GM23338 (cell line): ENCODE data around the gene ADGRD1. TPM values are rescaled to one million over a fixed set of nuclear protein-coding genes. Genes with fewer than 3 reads are reported as not detected.

Source experiments
- ATAC-seq: fragments of 200-7000 bp; cut with Tn5 transposase; 3 replicates; pipeline ENCODE4 v1.9.1; 2020
- DNase-seq: peaks from one replicate; pipeline ENCODE4 v3.0.0-alpha.2; 2015; ENCODE audit warnings: low spot score
- H2AFZ ChIP-seq: fragments of 200-600 bp; sonication (generic); 2 replicates; pipeline ENCODE4 v1.8.0; 2016; ENCODE audit warnings: antibody characterized with exemption, mild to moderate bottlenecking, moderate library complexity
- H3F3A ChIP-seq: fragments of 200-600 bp; sonication (generic); replicated peaks from 2 replicates; pipeline ENCODE4 v1.8.0; 2017; ENCODE audit warnings: antibody characterized with exemption, mixed run types, low read depth
- H3K27ac ChIP-seq: fragments of 200-600 bp; sonication (generic); 2 replicates; pipeline ENCODE4 v1.6.1; 2016; ENCODE audit warnings: low read depth
- H3K27me3 ChIP-seq: fragments of 200-600 bp; sonication (generic); 2 replicates; pipeline ENCODE4 v1.8.0; 2016; ENCODE audit warnings: mild to moderate bottlenecking, mixed run types, moderate library complexity; ENCODE audit not compliant: insufficient read depth
- H3K36me3 ChIP-seq: fragments of 200-600 bp; sonication (generic); 2 replicates; pipeline ENCODE4 v1.8.0; 2016; ENCODE audit warnings: mild to moderate bottlenecking; ENCODE audit not compliant: insufficient read depth
- H3K4me1 ChIP-seq: fragments of 200-600 bp; sonication (generic); 2 replicates; pipeline ENCODE4 v1.8.0; 2016; ENCODE audit warnings: mild to moderate bottlenecking, moderate library complexity; ENCODE audit not compliant: insufficient read depth
- H3K4me2 ChIP-seq: fragments of 200-600 bp; sonication (generic); 2 replicates; pipeline ENCODE4 v1.7.1; 2017; ENCODE audit warnings: mixed run types
- H3K4me3 ChIP-seq: fragments of 200-600 bp; sonication (generic); 2 replicates; pipeline ENCODE4 v1.6.1; 2016; ENCODE audit warnings: mixed run types
- H3K79me2 ChIP-seq: fragments of 200-600 bp; sonication (generic); replicated peaks from 2 replicates; pipeline ENCODE4 v1.8.0; 2017; ENCODE audit warnings: mild to moderate bottlenecking; ENCODE audit not compliant: insufficient read depth
- H3K9me2 ChIP-seq: fragments of 200-600 bp; sonication (generic); 2 replicates; pipeline ENCODE4 v1.8.0; 2017; ENCODE audit not compliant: insufficient read depth
- H4K20me1 ChIP-seq: fragments of 200-600 bp; sonication (generic); replicated peaks from 2 replicates; pipeline ENCODE4 v1.8.0; 2017; ENCODE audit warnings: mild to moderate bottlenecking; ENCODE audit not compliant: insufficient read depth
- H3K27ac Mint-ChIP-seq: 2 replicates; pipeline ENCODE4 v1.8.0; 2020; ENCODE audit warnings: inconsistent platforms, mild to moderate bottlenecking, moderate library complexity, mixed read lengths
- H3K27me3 Mint-ChIP-seq: 3 replicates; pipeline ENCODE4 v1.8.0; 2022; ENCODE audit warnings: low read depth, mild to moderate bottlenecking, moderate library complexity, mixed read lengths, inconsistent platforms; ENCODE audit not compliant: insufficient read depth, poor library complexity
- H3K36me3 Mint-ChIP-seq: 3 replicates; pipeline ENCODE4 v1.8.0; 2021; ENCODE audit warnings: low read depth, mild to moderate bottlenecking, inconsistent platforms, moderate library complexity, mixed read lengths
- H3K4me1 Mint-ChIP-seq: 3 replicates; pipeline ENCODE4 v1.8.0; 2020; ENCODE audit warnings: mild to moderate bottlenecking, inconsistent platforms, mixed read lengths
- H3K4me3 Mint-ChIP-seq: 3 replicates; pipeline ENCODE4 v1.8.0; 2021; ENCODE audit warnings: moderate library complexity, mild to moderate bottlenecking, inconsistent platforms, mixed read lengths
- H3K9me3 Mint-ChIP-seq: 3 replicates; pipeline ENCODE4 v1.8.0; 2020; ENCODE audit warnings: moderate library complexity, mild to moderate bottlenecking, inconsistent platforms, mixed read lengths
- ETS1 ChIP-seq: IDR thresholded peaks from 2 replicates; pipeline ENCODE4 v1.6.1; 2016; ENCODE audit warnings: antibody characterized with exemption
- EZH2 ChIP-seq: fragments of 200-600 bp; sonication (generic); IDR thresholded peaks from one replicate; pipeline ENCODE4 v1.8.0; 2017; ENCODE audit warnings: antibody characterized with exemption, mild to moderate bottlenecking, low read depth; ENCODE audit not compliant: unreplicated experiment
- EZH2phosphoT487 ChIP-seq: fragments of 200-600 bp; sonication (generic); IDR thresholded peaks from one replicate; pipeline ENCODE4 v1.8.1; 2018; ENCODE audit warnings: antibody characterized with exemption; ENCODE audit not compliant: unreplicated experiment
- JUNB ChIP-seq: IDR thresholded peaks from one replicate; pipeline ENCODE4 v1.6.1; 2016; ENCODE audit warnings: antibody characterized with exemption; ENCODE audit not compliant: unreplicated experiment
- POLR2AphosphoS5 ChIP-seq: IDR thresholded peaks from 2 replicates; pipeline ENCODE4 v1.6.1; 2016; ENCODE audit warnings: antibody characterized with exemption, low read depth
- ZNF331 ChIP-seq: fragments of 250-450 bp; sonication (Bioruptor Pico); IDR thresholded peaks from 2 replicates; pipeline ENCODE4 v1.5.0; 2020; ENCODE audit warnings: low read depth, mild to moderate bottlenecking, moderate library complexity
- ZNF462 ChIP-seq: fragments of 250-450 bp; sonication (Bioruptor Pico); IDR thresholded peaks from 2 replicates; pipeline ENCODE4 v1.5.0; 2020; ENCODE audit warnings: mild to moderate bottlenecking, moderate library complexity
- polyA plus RNA-seq: library from polyadenylated mRNA; unstranded; fragments of >200 nt; fragmentation: Nextera tagmentation; extraction: Ambion mirVana; gene quantifications from 2 replicates; pipeline ENCODE4 v1.2.1, GENCODE V29; 2016
- total RNA-seq: library from RNA; depleted of rRNA; stranded (reverse); fragments of >200 nt; shearing (Covaris generic); gene quantifications from 2 replicates; pipeline ENCODE4 v1.2.3, GENCODE V29; 2014

ADGRD1 gene
- total and polyA plus RNA-seq, 2 experiments from 2014 or later, result 1.4 TPM; not detected in 1

GRCh38 chr12:131176266-131176665, 222.6 kb downstream of the ADGRD1 start:
- Mint-ChIP-seq H3K4me1 (no peaks in the 10 kb centered on the region), H3K27me3 (peaks cover 2% of the 10 kb centered on the region), H3K4me3 (no peak overlapping the region), H3K36me3 (no peaks in the 10 kb centered on the region), H3K27ac (no peak overlapping the region), H3K9me3 (peaks cover 14% of the 10 kb centered on the region)
- Histone ChIP-seq H3K4me3 (no peak overlapping the region), H3K27ac (no peak overlapping the region), H4K20me1 (no peaks in the 10 kb centered on the region), H3K36me3 (no peaks in the 10 kb centered on the region), H3F3A (no peaks in the 10 kb centered on the region), H3K9me2 (no peaks in the 10 kb centered on the region), H2AFZ (no peak overlapping the region), H3K4me1 (no peaks in the 10 kb centered on the region), H3K4me2 (no peak overlapping the region), H3K27me3 (no peaks in the 10 kb centered on the region), H3K79me2 (no peaks in the 10 kb centered on the region)
- no peak for ATAC-seq
- no peak for DNase-seq
- TF ChIP-seq POLR2AphosphoS5 (no peak), ZNF331 (CRISPR knock-in tag) (no peak), ZNF462 (CRISPR knock-in tag) (no peak), ETS1 (no peak), EZH2phosphoT487 (no peak), EZH2 (no peak), JUNB (no peak)
